Amygdala (tissue), 56 donors: ENCODE measurements around the gene NCAPG2.

Source experiments
- DNase-seq, 56 donors: peaks; one replicate each; lab custom pipeline; 2025; lab: John Stamatoyannopoulos, UW

NCAPG2 gene

DNA sequence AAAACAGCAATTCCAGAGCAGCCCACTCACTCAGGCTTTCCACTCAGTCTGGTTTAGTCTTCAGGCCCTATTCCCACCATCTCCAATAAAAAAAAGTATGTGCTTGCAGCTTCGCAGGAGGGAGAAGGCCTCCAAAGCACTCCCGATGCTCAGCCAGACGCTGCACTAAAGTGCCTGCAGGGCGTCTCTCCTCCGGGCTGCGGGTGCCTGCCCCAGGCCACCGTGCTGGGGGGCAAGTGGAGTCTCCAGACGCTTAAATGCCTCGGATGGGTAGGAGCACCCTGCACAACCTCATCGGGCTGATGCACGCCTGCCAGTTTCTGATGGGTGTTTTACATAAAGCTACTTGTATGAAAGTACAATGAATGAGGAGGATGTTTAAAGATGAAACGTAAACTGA, 31.3 kb upstream of the NCAPG2 start:
- no peak for DNase-seq

GRCh38 chr7:158734861-158735260, 30.3 kb upstream of the NCAPG2 start:
- no peak for DNase-seq

DNA sequence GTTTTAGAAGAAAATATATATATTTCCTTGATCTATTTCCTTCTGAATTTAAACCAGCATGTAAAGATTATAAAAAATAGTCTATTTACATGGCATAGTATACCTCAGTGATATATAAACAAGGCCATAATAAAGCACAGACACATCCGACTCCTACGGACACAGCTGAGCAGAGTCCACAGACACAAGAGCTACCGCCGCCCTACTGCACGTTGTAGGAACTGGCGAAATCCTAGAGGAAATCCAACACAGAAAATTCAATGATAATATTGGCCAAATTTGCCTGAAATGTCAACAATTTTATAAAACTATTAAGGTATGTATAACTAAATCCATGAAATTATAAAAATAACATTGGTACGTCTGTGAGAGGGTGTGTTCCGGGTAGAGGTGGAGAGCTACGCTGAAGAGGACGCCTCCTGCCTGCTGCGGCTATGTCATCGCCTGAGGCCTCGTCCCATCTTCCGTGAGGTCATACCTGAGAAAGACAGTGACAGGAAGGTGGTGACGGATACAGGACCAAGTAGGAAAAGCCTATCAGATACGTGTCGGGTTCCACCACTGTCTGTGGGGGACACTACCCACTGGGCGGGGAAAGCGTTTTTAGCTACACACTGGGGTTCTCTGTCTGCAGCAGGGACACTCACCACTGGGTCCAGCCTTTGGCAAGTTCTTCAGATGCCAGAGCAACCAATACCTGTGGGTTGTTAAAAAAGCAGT, 29.3 kb upstream of the NCAPG2 start:
- DNase-seq = no peak

DNA sequence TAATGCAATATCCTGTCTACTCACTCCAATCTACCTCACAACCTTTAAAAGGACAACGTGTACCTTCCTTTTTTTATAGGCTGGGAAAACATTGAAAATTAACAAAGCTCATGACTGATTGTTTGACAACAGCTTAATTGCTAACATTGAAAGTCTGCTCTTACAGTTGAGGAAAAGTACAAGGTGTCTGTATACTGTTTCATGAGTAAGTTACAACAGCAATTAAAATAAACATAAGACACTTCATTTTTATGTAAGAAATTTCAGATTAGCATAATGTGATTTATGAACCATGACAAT, 28.6 kb upstream of the NCAPG2 start:
- DNase-seq = no peak

DNA sequence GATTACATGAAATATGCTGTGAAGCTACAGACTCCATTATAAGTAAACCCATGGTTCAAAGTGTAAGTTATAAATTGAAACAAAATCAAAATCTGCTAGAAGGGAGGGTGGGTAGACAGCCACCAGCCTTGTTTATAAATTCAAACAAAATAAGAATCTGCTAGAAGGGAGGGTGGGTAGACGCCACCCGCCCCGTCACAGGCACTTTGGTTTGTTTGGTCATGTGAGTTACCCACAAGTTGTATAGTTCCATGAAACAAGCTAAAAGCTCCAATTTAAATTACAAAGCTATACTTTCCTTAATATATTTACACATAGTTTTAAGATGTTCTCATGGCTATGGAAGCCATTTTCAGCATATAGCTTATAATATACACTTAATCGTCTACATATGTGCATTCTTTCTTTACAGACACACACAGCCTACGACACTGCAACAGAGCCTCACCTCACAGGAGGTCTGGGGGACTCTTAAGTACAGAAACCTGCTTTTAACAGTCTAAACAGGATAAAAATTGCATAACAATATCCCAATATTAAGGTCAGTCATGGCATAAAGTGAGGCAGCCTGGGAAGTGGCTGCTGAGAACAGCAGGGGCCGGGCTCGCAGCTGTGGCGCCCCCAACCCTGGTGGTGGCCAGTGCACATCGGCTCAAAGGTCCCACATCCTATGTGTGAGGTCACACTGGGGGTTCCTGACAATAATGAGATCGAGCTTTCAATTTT, 28.1 kb upstream of the NCAPG2 start:
- DNase-seq = no peak

DNA sequence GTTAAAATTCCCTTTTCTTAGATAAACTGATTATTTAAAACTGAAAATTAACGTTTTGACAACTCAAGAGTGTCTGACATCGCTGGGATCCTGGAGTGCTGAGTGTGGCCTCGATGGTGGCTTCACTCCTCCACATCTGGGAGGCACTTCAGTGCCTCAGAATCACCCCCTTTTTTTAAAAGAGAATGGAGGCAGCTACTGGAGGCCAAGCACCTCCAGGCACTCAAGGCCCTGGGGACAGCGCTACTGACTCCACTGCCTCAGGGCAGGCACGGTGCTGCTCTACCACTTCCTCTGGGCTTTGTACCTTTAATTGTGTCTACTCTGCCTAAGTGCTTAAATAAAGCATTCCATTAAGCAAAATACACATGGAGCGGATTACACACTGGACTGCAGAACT, 27.2 kb upstream of the NCAPG2 start:
- DNase-seq = no peak

DNA sequence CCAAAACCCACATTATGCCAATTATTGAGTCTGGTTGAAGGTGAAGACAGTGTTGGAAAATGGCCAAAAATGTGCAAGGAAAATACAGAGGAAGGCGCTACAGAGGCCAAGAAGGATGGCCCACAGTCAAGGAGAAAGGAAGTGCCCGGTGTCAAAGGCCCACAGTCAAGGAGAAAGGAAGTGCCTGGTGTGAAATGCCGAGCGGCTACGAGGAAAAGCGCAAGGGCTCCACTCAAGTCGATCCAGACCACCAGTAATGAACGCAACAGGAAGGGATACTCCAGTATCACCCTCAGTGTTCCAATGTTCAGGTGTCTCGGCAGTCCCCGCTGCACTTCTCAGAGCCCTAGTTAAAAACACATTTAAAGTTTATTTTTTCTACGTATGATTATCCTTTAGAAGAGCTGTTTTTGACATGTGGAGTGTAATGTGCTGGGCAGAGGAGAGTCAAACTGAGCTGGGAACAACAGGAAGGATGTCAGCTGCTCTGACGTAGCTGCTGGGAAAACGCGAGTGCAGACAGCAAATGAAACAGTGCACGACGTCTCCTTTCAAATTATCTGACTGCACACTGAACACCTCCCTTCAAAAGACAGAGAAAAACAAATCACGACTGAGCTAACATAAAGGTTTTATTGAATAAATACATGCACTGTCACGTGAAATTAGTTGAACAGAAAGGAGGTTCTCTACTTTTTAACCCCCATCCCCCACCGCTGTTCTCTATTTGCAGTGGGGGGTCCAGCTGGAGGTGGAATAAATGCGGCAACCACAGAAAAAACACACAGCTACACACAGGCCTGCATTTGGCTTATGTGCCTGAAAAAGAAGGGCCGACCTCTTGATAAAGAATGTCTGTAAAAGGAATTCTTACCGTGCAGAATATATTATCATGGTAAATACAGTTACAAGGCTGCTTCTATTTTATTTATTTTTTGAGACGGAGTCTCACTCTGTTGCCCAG, 26.1 kb upstream of the NCAPG2 start:
- no peak for DNase-seq

DNA sequence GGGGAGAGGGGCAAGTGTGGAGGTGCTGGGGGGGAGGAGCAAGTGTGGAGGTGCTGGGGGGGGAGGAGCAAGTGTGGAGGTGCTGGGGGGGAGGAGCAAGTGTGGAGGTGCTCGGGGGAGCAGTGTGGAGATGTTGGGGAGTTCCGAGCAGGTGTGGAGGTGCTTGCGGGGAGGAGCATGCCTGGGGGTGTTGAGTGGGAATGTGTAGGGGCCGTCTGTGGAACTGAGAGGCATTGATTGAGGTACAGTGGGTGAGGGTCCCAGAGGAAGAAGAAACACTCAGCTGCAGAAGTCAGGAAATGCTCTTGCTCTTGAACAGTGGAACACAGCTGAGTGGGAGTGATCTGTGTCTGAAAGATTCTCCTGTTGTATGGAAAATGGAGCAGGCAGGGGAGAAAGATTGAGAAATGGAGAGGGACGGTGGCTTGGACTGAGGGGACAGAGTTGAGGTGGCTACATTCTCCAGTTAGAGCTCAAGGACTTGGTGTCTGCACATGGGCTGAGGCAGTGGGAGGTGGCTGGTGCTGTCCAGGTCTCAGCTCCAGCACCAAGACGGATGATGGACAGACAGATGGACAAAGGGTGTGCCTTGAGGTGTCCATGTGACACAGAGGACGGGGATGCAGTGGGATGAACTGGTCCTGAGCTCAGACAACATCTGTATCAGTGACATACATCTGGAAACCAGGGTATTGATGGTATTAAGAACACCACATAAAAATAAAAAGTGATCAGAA, 25.2 kb upstream of the NCAPG2 start:
- no peak for DNase-seq

GRCh38 chr7:158728911-158729645, 24.5 kb upstream of the NCAPG2 start:
- no peak for DNase-seq

DNA sequence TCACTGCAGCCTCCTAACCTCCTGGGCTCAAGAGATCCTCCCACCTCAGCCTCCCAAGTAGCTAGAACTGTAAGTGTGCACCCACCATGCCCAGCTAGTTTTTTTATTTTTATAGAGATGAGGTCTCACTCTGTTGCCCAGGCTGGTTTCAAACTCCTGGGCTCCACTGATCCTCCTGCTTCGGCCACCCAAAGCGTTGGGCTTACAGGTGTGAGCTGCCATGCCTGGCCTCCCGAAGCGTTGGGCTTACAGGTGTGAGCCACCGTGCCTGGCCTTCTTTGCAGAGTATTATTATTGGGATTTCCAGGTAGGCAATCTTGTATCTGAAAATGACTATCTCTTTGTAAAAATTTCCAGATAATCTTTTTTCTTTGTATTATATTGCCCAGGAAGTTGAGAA, 23.1 kb upstream of the NCAPG2 start:
- DNase-seq = no peak

DNA sequence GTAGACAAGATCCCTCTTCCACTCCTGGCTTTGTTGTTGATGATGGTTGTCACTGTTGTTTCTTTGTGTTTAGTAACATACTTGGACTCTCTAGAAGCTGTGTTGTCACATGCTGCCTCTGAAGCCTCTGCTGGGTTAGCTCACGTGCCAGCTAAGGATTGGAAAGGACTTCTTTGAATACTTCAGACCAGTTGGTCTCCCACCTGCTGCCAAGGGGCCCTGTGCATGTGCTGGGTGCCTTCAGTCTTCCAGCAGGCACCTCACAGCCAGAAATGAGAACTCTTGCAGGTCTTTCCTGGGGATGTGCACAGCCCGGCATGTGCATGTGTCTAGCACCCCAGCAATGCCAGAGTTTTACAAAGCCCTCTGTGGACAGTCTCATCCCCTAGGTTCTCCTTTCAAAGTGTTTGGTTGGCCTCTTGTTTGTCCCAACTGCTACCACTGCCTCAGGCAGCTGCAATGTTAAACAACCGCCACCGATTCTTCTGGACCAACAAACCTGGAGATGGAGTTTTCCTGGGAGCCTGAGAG, 21.7 kb upstream of the NCAPG2 start:
- no peak for DNase-seq

- no peak for DNase-seq
Observed at GRCh38 chr7:158725506-158725800, 20.8 kb upstream of the NCAPG2 start.

DNA sequence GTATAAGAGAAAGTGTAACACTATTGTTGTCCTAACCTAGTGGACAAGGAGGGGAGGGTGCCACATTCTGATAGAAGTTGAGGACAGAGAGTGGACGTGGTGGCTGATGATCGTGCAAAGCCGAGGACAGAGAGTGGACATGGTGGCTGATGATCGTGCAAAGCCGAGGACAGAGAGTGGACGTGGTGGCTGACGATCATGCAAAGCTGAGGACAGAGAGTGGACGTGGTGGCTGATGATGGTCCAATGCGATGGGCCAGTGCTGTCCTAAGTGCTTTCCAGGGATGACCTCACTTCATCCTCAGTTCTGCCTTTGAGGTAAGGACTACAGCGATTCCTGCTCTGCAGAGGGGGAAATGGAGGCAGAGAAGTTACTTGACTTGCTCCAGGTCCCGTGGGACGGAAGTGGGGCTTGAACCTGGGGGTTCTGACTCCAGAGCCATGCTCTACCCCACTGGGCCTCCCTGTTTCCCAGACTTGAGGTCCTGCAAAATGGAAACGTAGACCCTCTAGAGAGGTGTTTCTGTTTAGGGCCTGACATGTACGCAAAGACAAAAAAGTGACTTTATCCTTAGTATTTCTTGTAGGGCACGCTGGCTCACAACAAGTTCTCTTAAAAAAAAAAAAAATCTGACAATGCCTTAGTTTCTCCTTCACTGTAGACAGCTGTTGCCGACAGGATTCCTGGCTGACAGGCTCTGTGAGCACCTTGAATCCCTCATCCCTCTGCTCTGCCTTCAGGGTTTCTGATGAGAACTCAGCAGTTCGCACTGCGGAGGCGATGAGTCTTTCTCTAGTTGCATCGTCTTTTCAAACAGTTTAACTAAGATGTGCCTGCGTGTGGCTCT, 20.3 kb upstream of the NCAPG2 start:
- DNase-seq = no peak

GRCh38 chr7:158723714-158724385, 19.2 kb upstream of the NCAPG2 start:
- DNase-seq = no peak

DNA sequence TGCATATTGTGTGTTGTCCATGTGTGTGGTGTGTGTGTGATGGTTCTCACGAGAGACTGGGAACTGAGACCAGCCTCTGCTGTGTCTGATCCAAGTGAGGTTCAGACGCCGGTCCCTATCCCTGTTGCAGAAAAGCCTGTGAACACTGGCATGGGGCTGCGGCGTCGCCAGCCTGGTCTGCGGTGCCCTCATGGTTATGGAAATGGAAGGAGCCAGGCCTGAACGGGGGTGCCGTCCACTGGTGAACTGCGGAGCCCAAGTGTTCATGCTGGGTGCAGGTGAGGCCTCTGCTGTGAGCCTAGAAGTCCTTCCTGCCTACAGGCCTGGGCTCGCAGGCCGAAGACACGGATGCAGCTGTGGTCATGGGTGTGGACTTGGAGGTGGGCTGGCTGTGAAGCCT, 18.7 kb upstream of the NCAPG2 start:
- DNase-seq = no peak

GRCh38 chr7:158722574-158723237, 18.1 kb upstream of the NCAPG2 start:
- DNase-seq = no peak

DNA sequence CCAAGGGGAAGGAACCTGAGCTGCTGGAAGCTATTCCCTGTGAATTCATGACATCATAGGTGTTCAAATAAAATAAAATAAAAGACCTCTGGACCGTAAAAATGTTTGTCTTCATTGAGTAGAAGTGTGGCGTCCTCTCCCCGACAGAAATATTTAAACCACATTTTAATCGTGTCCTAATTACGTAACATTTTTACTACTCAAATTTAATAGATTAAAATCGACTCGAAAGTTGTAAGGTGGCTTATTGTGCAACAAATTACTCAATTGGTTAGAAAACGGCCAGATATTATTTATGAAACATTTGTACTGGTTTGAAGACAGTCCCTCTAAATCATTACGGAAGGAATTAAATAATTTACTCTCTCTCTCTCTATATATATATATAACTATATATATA, 15.5 kb upstream of the NCAPG2 start:
- DNase-seq = no peak

GRCh38 chr7:158716802-158717201, 12.2 kb upstream of the NCAPG2 start:
- no peak for DNase-seq
